Tibial nerve (tissue), 3 donors: ENCODE data around the gene CD177.

Experiments used
- POLR2A ChIP-seq, 2 donors: fragments of 450-650 bp; IDR thresholded peaks; one replicate each; pipeline ENCODE4 v1.6.1; 2017; ENCODE audit warnings: antibody characterized with exemption in 2 of 2, mild to moderate bottlenecking in 2 of 2, moderate library complexity in 2 of 2
- TF ChIP-seq, protein P1 (sequence below), 5 experiments: fragments of 200-600 bp in 3 of 5; fragments of 450-650 bp in 2 of 5; sonication (generic) in 3 of 5; IDR thresholded peaks; one replicate each; pipeline ENCODE4 v1.5.1; 2016 to 2019; ENCODE audit warnings: antibody characterized with exemption in 5 of 5, mild to moderate bottlenecking in 3 of 5, moderate library complexity in 2 of 5

DNA sequence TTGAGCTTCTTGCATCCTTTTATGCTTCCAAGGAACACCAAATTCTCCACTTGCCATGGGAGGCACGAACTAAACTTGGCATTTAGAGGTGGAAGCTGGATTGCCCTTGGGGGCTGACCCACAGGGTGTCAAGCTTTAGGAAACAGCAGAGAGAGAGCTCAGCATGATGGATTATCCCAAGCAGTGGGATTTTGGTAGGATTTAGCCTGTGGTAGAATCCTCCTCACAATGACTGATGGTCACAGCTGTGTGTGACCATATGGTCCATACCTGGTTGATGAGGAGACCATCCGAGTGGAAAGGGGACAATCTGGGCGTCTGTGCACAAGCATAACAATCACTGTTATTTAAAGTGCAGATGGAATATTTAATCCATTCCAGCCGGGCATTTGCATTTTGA lies 44.0 kb upstream of the CD177 start:
- TF ChIP-seq POLR2A (IDR thresholded peaks at IDR 0.05): no peak
- TF ChIP-seq, protein P1, sequence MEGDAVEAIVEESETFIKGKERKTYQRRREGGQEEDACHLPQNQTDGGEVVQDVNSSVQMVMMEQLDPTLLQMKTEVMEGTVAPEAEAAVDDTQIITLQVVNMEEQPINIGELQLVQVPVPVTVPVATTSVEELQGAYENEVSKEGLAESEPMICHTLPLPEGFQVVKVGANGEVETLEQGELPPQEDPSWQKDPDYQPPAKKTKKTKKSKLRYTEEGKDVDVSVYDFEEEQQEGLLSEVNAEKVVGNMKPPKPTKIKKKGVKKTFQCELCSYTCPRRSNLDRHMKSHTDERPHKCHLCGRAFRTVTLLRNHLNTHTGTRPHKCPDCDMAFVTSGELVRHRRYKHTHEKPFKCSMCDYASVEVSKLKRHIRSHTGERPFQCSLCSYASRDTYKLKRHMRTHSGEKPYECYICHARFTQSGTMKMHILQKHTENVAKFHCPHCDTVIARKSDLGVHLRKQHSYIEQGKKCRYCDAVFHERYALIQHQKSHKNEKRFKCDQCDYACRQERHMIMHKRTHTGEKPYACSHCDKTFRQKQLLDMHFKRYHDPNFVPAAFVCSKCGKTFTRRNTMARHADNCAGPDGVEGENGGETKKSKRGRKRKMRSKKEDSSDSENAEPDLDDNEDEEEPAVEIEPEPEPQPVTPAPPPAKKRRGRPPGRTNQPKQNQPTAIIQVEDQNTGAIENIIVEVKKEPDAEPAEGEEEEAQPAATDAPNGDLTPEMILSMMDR (IDR thresholded peaks at IDR 0.05): no peak
